T-cell (primary cell): ENCODE measurements around the gene S100A4. TPM values are rescaled to one million over a fixed set of nuclear protein-coding genes. Genes with fewer than 3 reads are reported as not detected.

Source experiments
- ATAC-seq, 4 experiments: fragments of 200-7000 bp in 3 of 4; fragments of 150-1000 bp in 1 of 4; cut with Tn5 transposase; replicated peaks in 1 of 4; 1 replicate in 3 of 4; 2 replicates in 1 of 4; pipeline ENCODE4 v1.10.0; 2021; ENCODE audit warnings: moderate library complexity in 3 of 4, mild to moderate bottlenecking in 2 of 4, moderate number of reproducible peaks in 1 of 4
- CTCF ChIA-PET, 2 donors: fragments of 300-600 bp; sonication (Branson Sonifier 250); formaldehyde crosslinking; loops; one replicate each; lab custom pipeline; 2022; ENCODE audit warnings: antibody characterized with exemption in 2 of 2; lab: Charles Lee
- POLR2A ChIA-PET, 2 donors: fragments of 300-600 bp; sonication (Branson Sonifier 250); formaldehyde crosslinking; loops; one replicate each; lab custom pipeline; 2022; ENCODE audit warnings: antibody characterized with exemption in 2 of 2; lab: Charles Lee
- DNase-seq, 35 experiments: peaks; one replicate each; pipeline versions ENCODE4 v3.0.0 to v3.0.0-alpha.2; 2013 to 2023
- H3K27ac ChIP-seq: one replicate; pipeline ENCODE4 v1.5.1; 2013; ENCODE audit warnings: low read length
- H3K27me3 ChIP-seq, 2 experiments: replicated peaks in 1 of 2; 1 replicate in 1 of 2; 2 replicates in 1 of 2; pipeline versions ENCODE4 v1.6.1 to v1.7.0; 2013; ENCODE audit warnings: low read length in 1 of 2, mixed read lengths in 1 of 2; ENCODE audit not compliant: control insufficient read depth in 2 of 2, insufficient read depth in 2 of 2; ENCODE audit errors: extremely low read depth in 1 of 2
- H3K36me3 ChIP-seq, 2 donors: 1 replicate in 1 of 2; 2 replicates in 1 of 2; pipeline versions ENCODE4 v1.6.1 to v1.7.0; 2013; ENCODE audit warnings: low read length in 1 of 2; ENCODE audit not compliant: control insufficient read depth in 2 of 2, insufficient read depth in 1 of 2; ENCODE audit errors: extremely low read depth in 1 of 2
- H3K4me1 ChIP-seq, 2 experiments: 1 replicate in 1 of 2; 2 replicates in 1 of 2; pipeline versions ENCODE4 v1.6.1 to v1.7.0; 2013; ENCODE audit warnings: low read length in 2 of 2, mixed read lengths in 1 of 2; ENCODE audit not compliant: insufficient read depth in 2 of 2, control insufficient read depth in 1 of 2; ENCODE audit errors: extremely low read depth in 1 of 2
- H3K4me3 ChIP-seq, 2 donors: 1 replicate in 1 of 2; 2 replicates in 1 of 2; pipeline versions ENCODE4 v1.5.1 to v1.7.0; 2013; ENCODE audit warnings: mild to moderate bottlenecking in 2 of 2, low read length in 1 of 2, moderate library complexity in 1 of 2; ENCODE audit not compliant: control insufficient read depth in 1 of 2; ENCODE audit errors: extremely low read depth in 1 of 2
- H3K9me3 ChIP-seq: 2 replicates; pipeline ENCODE4 v1.7.0; 2013
- H3K27ac Mint-ChIP-seq, 2 donors: one replicate each; pipeline ENCODE4 v1.8.0; 2020 to 2021; ENCODE audit warnings: mild to moderate bottlenecking in 2 of 2, mixed read lengths in 2 of 2
- H3K27me3 Mint-ChIP-seq, 2 donors: one replicate each; pipeline ENCODE4 v1.8.0; 2021 to 2022; ENCODE audit warnings: mixed read lengths in 2 of 2
- H3K36me3 Mint-ChIP-seq: one replicate; pipeline ENCODE4 v1.8.0; 2021; ENCODE audit warnings: mixed read lengths
- H3K4me1 Mint-ChIP-seq, 3 donors: one replicate each; pipeline ENCODE4 v1.8.0; 2020 to 2022; ENCODE audit warnings: mixed read lengths in 3 of 3, mild to moderate bottlenecking in 1 of 3
- H3K4me3 Mint-ChIP-seq, 3 donors: one replicate each; pipeline ENCODE4 v1.8.0; 2020 to 2022; ENCODE audit warnings: mild to moderate bottlenecking in 3 of 3, mixed read lengths in 3 of 3, moderate library complexity in 3 of 3
- H3K9me3 Mint-ChIP-seq, 3 donors: one replicate each; pipeline ENCODE4 v1.8.0; 2020 to 2022; ENCODE audit warnings: mixed read lengths in 3 of 3
- WGBS: methylation state at CpG from one replicate; pipeline ENCODE4 v1.1.5; 2013; ENCODE audit warnings: missing lambda C conversion rate; ENCODE audit not compliant: insufficient coverage; 5-methylcytosine and 5-hydroxymethylcytosine counted together
- total RNA-seq, 35 experiments: library from RNA in 6 of 35; stranded (reverse) in 6 of 35; fragments of 120-200 nt in 1 of 35; gene quantifications; one replicate each; pipeline versions ENCODE4 v1.2.1 to v1.2.4 and lab custom pipeline; 2013 to 2026

S100A4 gene
- total RNA-seq, 5 donors from 2014 or later (not counting 1 experiment from before 2014, with no cell fraction given): 297 to 698 (median 384) TPM

DNA sequence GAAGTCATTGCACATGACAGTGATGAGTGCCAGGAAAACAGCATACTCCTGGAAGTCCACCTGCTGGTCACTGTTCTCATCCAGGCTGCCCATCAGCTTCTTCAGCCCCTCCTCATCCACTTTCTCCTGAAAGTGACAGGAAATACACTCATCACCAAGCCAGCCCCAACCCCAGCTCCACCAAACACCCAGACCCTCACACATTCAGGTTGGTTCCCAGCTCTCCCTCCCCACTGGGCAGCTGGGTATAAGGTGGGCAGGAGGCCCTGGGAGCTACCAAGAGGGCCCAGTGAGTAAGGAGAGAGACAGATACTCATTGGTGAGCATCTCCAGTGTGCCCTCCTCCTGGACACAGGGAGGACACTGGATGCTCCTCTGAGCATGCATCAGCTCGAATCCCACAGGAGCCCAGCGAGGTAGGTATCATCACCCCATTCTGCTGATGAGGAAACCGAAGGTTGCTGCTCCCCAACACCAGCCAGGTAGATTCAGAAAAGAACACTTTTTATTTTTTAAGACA, 15.9 kb upstream of the S100A4 start:
- no peak overlapping the region for H3K27ac Mint-ChIP-seq
- no peaks in the 10 kb centered on the region for H3K36me3 Mint-ChIP-seq
- Histone ChIP-seq H3K4me3 (no peak overlapping the region), H3K9me3 (no peaks in the 10 kb centered on the region), H3K27me3 (no peaks in the 10 kb centered on the region), H3K27ac (no peak overlapping the region), H3K36me3 (no peaks in the 10 kb centered on the region), H3K4me1 (peaks cover 0 to 13% of the 10 kb centered on the region in 2 experiments)
- CTCF ChIA-PET: interaction anchor here in 1 of 2 donors (1.2 kb wide), 1 partner anchor 51 kb away, joined by 3 read pairs; no protein-coding TSS in a partner anchor
- peaks cover 9 to 14% (median 12%) of the 10 kb centered on the region in 3 donors for H3K4me1 Mint-ChIP-seq
- WGBS: 96% methylated on average over 3 of the region's 3 CpGs
- H3K4me3 Mint-ChIP-seq: no peak overlapping the region
- ATAC-seq (no peak), DNase-seq (no peak)
- H3K27me3 Mint-ChIP-seq: no peaks in the 10 kb centered on the region
- POLR2A ChIA-PET: no interaction called here
- H3K9me3 Mint-ChIP-seq: no peaks in the 10 kb centered on the region

DNA sequence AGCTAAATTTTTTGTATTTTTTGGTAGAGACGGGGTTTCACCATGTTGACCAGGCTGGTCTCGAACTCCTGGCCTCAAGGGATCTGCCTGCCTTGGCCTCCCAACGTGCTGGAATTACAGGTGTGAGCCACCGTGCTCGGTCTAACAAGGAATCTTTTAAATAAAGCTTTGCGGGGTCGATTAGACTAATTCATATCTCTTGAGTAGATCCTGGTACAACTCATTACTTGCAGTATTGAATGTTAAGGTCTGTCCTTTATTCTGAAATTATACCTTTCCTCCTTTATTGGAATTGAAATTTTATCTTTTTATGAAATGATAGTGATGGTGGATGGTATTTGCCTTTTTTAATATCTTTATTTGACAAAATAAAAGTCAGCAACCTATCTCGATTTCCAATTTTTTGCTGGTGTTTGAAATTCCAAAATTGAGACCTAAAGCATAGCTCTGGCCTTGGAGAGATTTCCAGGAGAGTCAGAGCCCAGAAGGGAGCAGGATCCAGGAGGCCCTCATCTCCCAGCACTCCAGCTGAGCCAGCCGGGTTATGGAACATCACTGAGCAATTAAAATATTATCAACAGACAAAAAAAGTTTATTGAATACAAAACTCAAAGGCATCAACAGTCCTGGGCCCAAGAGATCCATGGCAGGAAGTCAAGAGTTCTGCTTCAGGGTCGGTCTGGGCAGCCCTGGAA, 15.3 kb upstream of the S100A4 start:
- peaks cover 0 to 7% of the 10 kb centered on the region in 2 experiments for H3K4me1 ChIP-seq
- ChIA-PET POLR2A (no interaction called here), CTCF (no interaction called here)
- peaks cover 5 to 8% (median 7%) of the 10 kb centered on the region in 3 donors for H3K4me1 Mint-ChIP-seq
- H3K36me3 Mint-ChIP-seq: no peaks in the 10 kb centered on the region
- no peak for ATAC-seq
- no peak overlapping the region for H3K4me3 ChIP-seq
- no peaks in the 10 kb centered on the region for H3K9me3 ChIP-seq
- no peaks in the 10 kb centered on the region for H3K9me3 Mint-ChIP-seq
- 84% methylated on average over 3 of the region's 10 CpGs for WGBS
- no peaks in the 10 kb centered on the region for H3K27me3 ChIP-seq
- H3K27ac Mint-ChIP-seq: no peak overlapping the region
- no peak for DNase-seq
- H3K36me3 ChIP-seq: no peaks in the 10 kb centered on the region
- no peak overlapping the region for H3K4me3 Mint-ChIP-seq
- H3K27ac ChIP-seq: no peak overlapping the region
- H3K27me3 Mint-ChIP-seq: no peaks in the 10 kb centered on the region

GRCh38 chr1:153560241-153560640, 14.6 kb upstream of the S100A4 start:
- peaks cover 0 to under 1% of the 10 kb centered on the region in 2 experiments for H3K4me1 ChIP-seq
- H3K27ac Mint-ChIP-seq: no peak overlapping the region
- H3K27me3 ChIP-seq: no peaks in the 10 kb centered on the region
- no peaks in the 10 kb centered on the region for H3K36me3 ChIP-seq
- H3K9me3 Mint-ChIP-seq: no peaks in the 10 kb centered on the region
- ChIA-PET POLR2A (no interaction called here), CTCF (no interaction called here)
- H3K27me3 Mint-ChIP-seq: no peaks in the 10 kb centered on the region
- no peak overlapping the region for H3K27ac ChIP-seq
- H3K4me3 ChIP-seq: no peak overlapping the region
- ATAC-seq (no peak), DNase-seq (no peak)
- H3K9me3 ChIP-seq: no peaks in the 10 kb centered on the region
- no peaks in the 10 kb centered on the region for H3K36me3 Mint-ChIP-seq
- WGBS: 80% methylated on average over 1 of the region's 2 CpGs
- H3K4me3 Mint-ChIP-seq: no peak overlapping the region
- H3K4me1 Mint-ChIP-seq: peaks cover under 1 to 1% (median 1%) of the 10 kb centered on the region in 3 donors

- Mint-ChIP-seq H3K9me3 (no peaks in the 10 kb centered on the region), H3K36me3 (no peaks in the 10 kb centered on the region), H3K27ac (no peak overlapping the region), H3K4me3 (no peak overlapping the region), H3K27me3 (no peaks in the 10 kb centered on the region), H3K4me1 (peaks cover 0 to 10% (median 0%) of the 10 kb centered on the region in 3 donors)
- Histone ChIP-seq H3K4me3 (no peak overlapping the region), H3K4me1 (no peaks in the 10 kb centered on the region), H3K36me3 (no peaks in the 10 kb centered on the region), H3K27me3 (no peaks in the 10 kb centered on the region), H3K27ac (no peak overlapping the region), H3K9me3 (no peaks in the 10 kb centered on the region)
- ChIA-PET CTCF (interaction anchor here in 1 of 2 donors (0.7 kb wide), 1 partner anchor 14 kb away, joined by 3 read pairs; no protein-coding TSS in a partner anchor), POLR2A (interaction anchor here in 1 of 2 donors (0.6 kb wide), 1 partner anchor 12 kb away, joined by 4 read pairs; the partner anchor contains the start of gene S100A4)
- ATAC-seq (no peak), DNase-seq (no peak)
- WGBS: 100% methylated on average over 1 of the region's 3 CpGs
Observed at GRCh38 chr1:153557877-153558276, 12.3 kb upstream of the S100A4 start.

DNA sequence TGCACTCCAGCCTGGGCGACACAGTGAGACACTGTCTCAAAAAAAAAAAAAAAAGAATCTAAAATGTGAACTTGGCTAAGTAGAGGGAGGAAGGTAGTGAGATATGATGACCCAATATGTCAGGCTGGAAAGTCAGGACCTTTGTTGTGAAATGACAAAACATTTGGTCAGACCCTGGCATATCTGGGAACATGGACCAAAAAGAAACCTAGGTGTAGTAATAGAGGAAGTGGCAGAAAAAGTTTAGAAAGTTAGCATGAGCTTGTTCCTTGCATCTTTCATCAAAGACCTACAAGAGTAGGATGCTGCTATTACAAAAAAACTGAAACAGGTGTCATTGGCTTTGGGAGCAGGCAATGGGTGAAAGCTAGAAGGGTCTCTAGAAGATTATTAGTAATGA, 10.7 kb upstream of the S100A4 start:
- H3K36me3 Mint-ChIP-seq: no peaks in the 10 kb centered on the region
- POLR2A ChIA-PET: interaction anchor here in 1 of 2 donors (0.6 kb wide), 1 partner anchor 17 kb away, joined by 8 read pairs; no protein-coding TSS in a partner anchor
- Histone ChIP-seq H3K27me3 (no peaks in the 10 kb centered on the region), H3K36me3 (no peaks in the 10 kb centered on the region), H3K4me1 (no peaks in the 10 kb centered on the region), H3K9me3 (no peaks in the 10 kb centered on the region), H3K27ac (no peak overlapping the region), H3K4me3 (no peak overlapping the region)
- CTCF ChIA-PET: interaction anchor here in 1 of 2 donors (0.8 kb wide), 1 partner anchor 13 kb away, joined by 3 read pairs; no protein-coding TSS in a partner anchor
- no peaks in the 10 kb centered on the region for H3K27me3 Mint-ChIP-seq
- no CpG with 5 or more reads among the region's 1 CpG for WGBS
- peaks cover 0 to 10% (median 0%) of the 10 kb centered on the region in 3 donors for H3K4me1 Mint-ChIP-seq
- ATAC-seq: no peak
- no peaks in the 10 kb centered on the region for H3K9me3 Mint-ChIP-seq
- H3K27ac Mint-ChIP-seq: no peak overlapping the region
- DNase-seq: no peak
- H3K4me3 Mint-ChIP-seq: no peak overlapping the region

DNA sequence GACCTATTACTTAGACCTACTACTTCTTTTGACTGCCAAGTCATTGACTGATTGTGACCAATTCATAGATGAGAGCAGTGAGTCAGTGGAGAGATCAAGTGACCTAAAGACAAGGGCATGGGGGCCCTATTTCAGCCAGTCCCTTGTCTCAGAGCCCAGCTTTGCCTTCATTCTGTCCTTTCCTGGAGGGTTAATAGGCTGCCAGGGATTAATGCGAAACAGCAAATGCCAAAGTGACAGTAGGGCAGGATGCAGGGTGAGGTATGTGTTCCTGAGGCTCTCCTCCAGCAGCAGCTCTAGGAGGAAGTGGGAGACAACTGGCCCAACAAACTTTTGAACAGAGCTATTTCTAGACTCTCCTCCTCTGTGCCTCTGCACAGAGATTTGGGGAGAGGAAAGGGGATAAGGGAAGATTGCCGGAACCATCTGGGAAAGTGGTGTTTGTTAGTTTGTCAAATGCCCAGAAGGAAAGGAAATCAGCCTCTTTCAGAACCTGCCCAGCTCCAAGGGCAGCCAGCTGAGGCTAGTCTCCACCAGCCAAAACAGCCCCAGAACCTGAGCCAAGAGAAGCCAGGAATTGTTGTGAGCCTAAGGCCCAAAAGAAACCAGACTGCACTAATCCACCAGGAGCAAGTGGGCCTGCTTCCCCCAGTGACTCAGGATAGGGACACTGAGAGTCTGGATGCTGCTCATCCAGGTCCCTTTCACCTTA, 8.4 kb upstream of the S100A4 start:
- no peaks in the 10 kb centered on the region for H3K36me3 ChIP-seq
- no peak overlapping the region for H3K27ac ChIP-seq
- H3K9me3 ChIP-seq: no peaks in the 10 kb centered on the region
- H3K27me3 ChIP-seq: peaks cover 0 to 3% of the 10 kb centered on the region in 2 experiments
- ChIA-PET CTCF (interaction anchor here in 1 of 2 donors (1.0 kb wide), 1 partner anchor 20 kb away, joined by 5 read pairs; no protein-coding TSS in a partner anchor), POLR2A (interaction anchor here in 1 of 2 donors (0.6 kb wide), 1 partner anchor 104 kb away, joined by 13 read pairs; no protein-coding TSS in a partner anchor)
- Mint-ChIP-seq H3K4me1 (peaks cover 0 to 10% (median 3%) of the 10 kb centered on the region in 3 donors), H3K9me3 (no peaks in the 10 kb centered on the region), H3K27ac (no peak overlapping the region), H3K36me3 (no peaks in the 10 kb centered on the region), H3K4me3 (no peak overlapping the region), H3K27me3 (no peaks in the 10 kb centered on the region)
- no peak overlapping the region for H3K4me3 ChIP-seq
- WGBS: 100% methylated on average over 1 of the region's 2 CpGs
- no peaks in the 10 kb centered on the region for H3K4me1 ChIP-seq
- ATAC-seq: no peak
- no peak for DNase-seq
